Endothelial cell of umbilical vein (primary cell): ENCODE measurements around the gene MYO18A. TPM values are rescaled to one million over a fixed set of nuclear protein-coding genes. Genes with fewer than 3 reads are reported as not detected.

Experiments
- BruUV-seq: library from RNA; stranded (reverse); fragments of 400-500 nt; replicated peaks from 2 replicates; lab custom pipeline; 2021; lab: Mats Ljungman, UMichigan
- CTCF ChIA-PET: fragments of 300-600, 350-600 bp; sonication (Branson Sonifier 250); formaldehyde crosslinking; loops from one replicate; lab custom pipeline; 2021; ENCODE audit warnings: antibody characterized with exemption, inconsistent platforms; lab: Charles Lee
- POLR2A ChIA-PET: fragments of 300-600, 350-600 bp; sonication (Branson Sonifier 250); formaldehyde crosslinking; loops from one replicate; lab custom pipeline; 2021; ENCODE audit warnings: antibody characterized with exemption, inconsistent platforms; lab: Charles Lee
- DNase-seq: peaks from one replicate; pipeline ENCODE4 v3.0.0-alpha.2; 2011; ENCODE audit warnings: low read depth, low spot score
- FAIRE-seq: peaks from 2 replicates; lab custom pipeline; 2011; peaks lifted over from hg19 to GRCh38; lab: Jason Lieb, UNC
- H2AFZ ChIP-seq: 2 replicates; pipeline ENCODE4 v1.6.0; 2012; ENCODE audit warnings: low read depth, low read length, control low read depth, inconsistent platforms
- H3K27ac ChIP-seq: 2 replicates; pipeline ENCODE4 v1.5.1; 2011; ENCODE audit warnings: low read depth, mild to moderate bottlenecking, control low read depth, low read length, moderate library complexity; ENCODE audit not compliant: insufficient read depth
- H3K27me3 ChIP-seq, 2 experiments: 2 replicates each; pipeline versions ENCODE4 v1.6.0 to v1.6.1; 2011; ENCODE audit warnings: low read length in 2 of 2, mixed read lengths in 1 of 2; ENCODE audit not compliant: control insufficient read depth in 2 of 2, insufficient read depth in 2 of 2
- H3K36me3 ChIP-seq, 2 experiments: 2 replicates in 1 of 2; 3 replicates in 1 of 2; pipeline ENCODE4 v1.5.1; 2011; ENCODE audit warnings: low read length in 2 of 2, mild to moderate bottlenecking in 1 of 2, moderate library complexity in 1 of 2; ENCODE audit not compliant: control insufficient read depth in 2 of 2, insufficient read depth in 2 of 2; ENCODE audit errors: extremely low read depth in 1 of 2
- H3K4me1 ChIP-seq: 3 replicates; pipeline ENCODE4 v1.5.1; 2011; ENCODE audit warnings: mild to moderate bottlenecking, low read length; ENCODE audit not compliant: control insufficient read depth, insufficient read depth; ENCODE audit errors: extremely low read depth
- H3K4me2 ChIP-seq: 2 replicates; pipeline ENCODE4 v1.6.1; 2011; ENCODE audit warnings: low read length, control low read depth, mixed read lengths; ENCODE audit not compliant: insufficient read depth
- H3K4me3 ChIP-seq, 3 experiments: fragments of 200-600 bp in 1 of 3; sonication (generic), shearing (Covaris generic) in 1 of 3; replicated peaks in 1 of 3; 2 replicates each; pipeline ENCODE4 v1.5.1; 2011 to 2016; ENCODE audit warnings: control low read depth in 3 of 3, low read length in 3 of 3, mild to moderate bottlenecking in 2 of 3, inconsistent platforms in 1 of 3, low read depth in 1 of 3, moderate library complexity in 1 of 3; ENCODE audit not compliant: insufficient read depth in 1 of 3
- H3K79me2 ChIP-seq: 2 replicates; pipeline ENCODE4 v1.6.0; 2012; ENCODE audit warnings: low read length, inconsistent platforms; ENCODE audit not compliant: control insufficient read depth, insufficient read depth
- H3K9ac ChIP-seq: replicated peaks from 2 replicates; pipeline ENCODE3; 2011; ENCODE audit warnings: low read length, control low read depth; ENCODE audit not compliant: insufficient read depth; ENCODE audit errors: extremely low read depth
- H3K9me1 ChIP-seq: replicated peaks from 3 replicates; pipeline ENCODE4 v1.6.0; 2011; ENCODE audit warnings: mild to moderate bottlenecking, low read length; ENCODE audit not compliant: control insufficient read depth, insufficient read depth; ENCODE audit errors: extremely low read depth
- H3K9me3 ChIP-seq: replicated peaks from 2 replicates; pipeline ENCODE4 v1.5.1; 2012; ENCODE audit warnings: low read length, inconsistent platforms; ENCODE audit not compliant: control insufficient read depth, insufficient read depth
- H4K20me1 ChIP-seq: replicated peaks from 2 replicates; pipeline ENCODE3; 2011; ENCODE audit warnings: mild to moderate bottlenecking, low read length; ENCODE audit not compliant: control insufficient read depth, insufficient read depth; ENCODE audit errors: extremely low read depth
- EZH2 ChIP-seq: IDR thresholded peaks from 2 replicates; pipeline ENCODE4 v1.6.1; 2012; ENCODE audit warnings: borderline replicate concordance, low read depth, mild to moderate bottlenecking, moderate library complexity, low read length, inconsistent platforms; ENCODE audit not compliant: severe bottlenecking
- FOS ChIP-seq: IDR thresholded peaks from 2 replicates; pipeline ENCODE4 v1.6.1; 2011; ENCODE audit warnings: mild to moderate bottlenecking, low read length, moderate library complexity, borderline replicate concordance; ENCODE audit not compliant: insufficient read depth
- GATA2 ChIP-seq: IDR thresholded peaks from 2 replicates; pipeline ENCODE4 v1.7.0; 2011; ENCODE audit warnings: low read depth, mild to moderate bottlenecking, moderate library complexity, mixed read lengths, low read length; ENCODE audit not compliant: insufficient read length, insufficient read depth
- JUN ChIP-seq: IDR thresholded peaks from 2 replicates; pipeline ENCODE4 v1.6.1; 2011; ENCODE audit warnings: borderline replicate concordance, low read depth; ENCODE audit not compliant: insufficient read length, insufficient read depth
- MAX ChIP-seq: IDR thresholded peaks from 2 replicates; pipeline ENCODE4 v1.6.1; 2011; ENCODE audit not compliant: insufficient read depth, insufficient read length
- MYC ChIP-seq: IDR thresholded peaks from one replicate; pipeline ENCODE4 v1.6.1; 2011; ENCODE audit warnings: mild to moderate bottlenecking, low read depth, low read length
- POLR2A ChIP-seq: IDR thresholded peaks from 2 replicates; pipeline ENCODE4 v1.6.1; 2012; ENCODE audit warnings: low read depth, mild to moderate bottlenecking, control low read depth, low read length
- POLR2AphosphoS5 ChIP-seq: IDR thresholded peaks from 2 replicates; pipeline ENCODE4 v1.6.1; 2012; ENCODE audit warnings: low read depth, mild to moderate bottlenecking, control low read depth, low read length, moderate library complexity; ENCODE audit not compliant: insufficient read depth
- dilution Hi-C: fragments of 300-500 bp; cut with MboI; formaldehyde crosslinking; loops from one replicate; pipeline ENCODE4 v1.15.0; 2019; ENCODE audit warnings: low sequenced_read_pairs; ENCODE audit not compliant: extremely low pct_ligation_motif_present
- intact Hi-C: fragments of 100-400 bp; cut with micrococcal nuclease; formaldehyde crosslinking; loops from one replicate; pipeline ENCODE4 v1.10.0; 2022
- polyA plus RNA-seq, 4 experiments: library from polyadenylated mRNA; depleted of rRNA in 3 of 4; stranded (reverse) in 3 of 4; unstranded in 1 of 4; fragments of >200 nt; gene quantifications; 2 replicates each; pipeline versions ENCODE4 v1.2.1 to v1.2.3, GENCODE V29; 2011 to 2012; ENCODE audit warnings: missing spikeins in 1 of 4
- total RNA-seq: library from RNA; stranded (reverse); gene quantifications from 2 replicates; pipeline ENCODE4 v1.2.3, GENCODE V29; 2021
- TF ChIP-seq, protein P1 (sequence below), 2 donors: IDR thresholded peaks; 1 replicate in 1 of 2; 2 replicates in 1 of 2; pipeline ENCODE4 v1.5.1; 2011; ENCODE audit warnings: low read length in 2 of 2, mild to moderate bottlenecking in 2 of 2, moderate library complexity in 2 of 2, control low read depth in 1 of 2, inconsistent platforms in 1 of 2, low read depth in 1 of 2; ENCODE audit not compliant: insufficient read depth in 1 of 2; ENCODE audit errors: extremely low read depth in 1 of 2

The MYO18A gene
- total and polyA plus RNA-seq, 2 donors (not counting 3 experiments of a cell fraction or from before 2014, with no cell fraction given), result 3.9 to 28.3 TPM

GRCh38 chr17:29050176-29050575, 130.0 kb downstream of the MYO18A start:
- intact Hi-C loops, result loop anchor here (5.0 kb wide), 1 partner anchor 83 kb away; no protein-coding TSS in a partner anchor
- Histone ChIP-seq H3K27ac (no peak overlapping the region), H3K4me3 (no peak overlapping the region), H3K9me1 (no peaks in the 10 kb centered on the region), H4K20me1 (no peaks in the 10 kb centered on the region), H3K9me3 (no peaks in the 10 kb centered on the region), H3K36me3 (no peaks in the 10 kb centered on the region), H3K79me2 (no peaks in the 10 kb centered on the region), H3K9ac (no peak overlapping the region), H3K4me1 (no peaks in the 10 kb centered on the region), H2AFZ (no peak overlapping the region), H3K4me2 (no peak overlapping the region), H3K27me3 (peaks cover 15 to 22% of the 10 kb centered on the region in 2 experiments)
- TF ChIP-seq GATA2, result no peak
- no peak for TF ChIP-seq JUN
- no peak for TF ChIP-seq EZH2
- TF ChIP-seq MAX, result no peak
- no peak for TF ChIP-seq POLR2A
- no peak for TF ChIP-seq POLR2AphosphoS5
- TF ChIP-seq MYC, result no peak
- TF ChIP-seq, protein P1, sequence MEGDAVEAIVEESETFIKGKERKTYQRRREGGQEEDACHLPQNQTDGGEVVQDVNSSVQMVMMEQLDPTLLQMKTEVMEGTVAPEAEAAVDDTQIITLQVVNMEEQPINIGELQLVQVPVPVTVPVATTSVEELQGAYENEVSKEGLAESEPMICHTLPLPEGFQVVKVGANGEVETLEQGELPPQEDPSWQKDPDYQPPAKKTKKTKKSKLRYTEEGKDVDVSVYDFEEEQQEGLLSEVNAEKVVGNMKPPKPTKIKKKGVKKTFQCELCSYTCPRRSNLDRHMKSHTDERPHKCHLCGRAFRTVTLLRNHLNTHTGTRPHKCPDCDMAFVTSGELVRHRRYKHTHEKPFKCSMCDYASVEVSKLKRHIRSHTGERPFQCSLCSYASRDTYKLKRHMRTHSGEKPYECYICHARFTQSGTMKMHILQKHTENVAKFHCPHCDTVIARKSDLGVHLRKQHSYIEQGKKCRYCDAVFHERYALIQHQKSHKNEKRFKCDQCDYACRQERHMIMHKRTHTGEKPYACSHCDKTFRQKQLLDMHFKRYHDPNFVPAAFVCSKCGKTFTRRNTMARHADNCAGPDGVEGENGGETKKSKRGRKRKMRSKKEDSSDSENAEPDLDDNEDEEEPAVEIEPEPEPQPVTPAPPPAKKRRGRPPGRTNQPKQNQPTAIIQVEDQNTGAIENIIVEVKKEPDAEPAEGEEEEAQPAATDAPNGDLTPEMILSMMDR (IDR thresholded peaks at IDR 0.05; ENCODE audit: extremely low read depth in 1 of 2, insufficient read depth in 1 of 2, low read depth in 1 of 2, low read length in 2 of 2), result no peak
- TF ChIP-seq FOS, result no peak
- dilution Hi-C loops, result no loop called here
- DNase-seq (no peak), FAIRE-seq (no peak)
- no TSS peak for BruUV-seq
- POLR2A ChIA-PET, result no interaction called here
- CTCF ChIA-PET, result interaction anchor here (1.5 to 2.9 kb wide), 3 partner anchors 31 to 84 kb away, joined by 6 to 13 read pairs (median 8); no protein-coding TSS in a partner anchor
